GM18507 (cell line): ENCODE results near the gene EDC3.
A peak's percentile ranks its signal among the peaks of the same experiment; 100 is the strongest.

Source experiments
- DNase-seq: peaks from one replicate; pipeline ENCODE4 v3.0.0; 2011; ENCODE audit warnings: low read depth; ENCODE audit not compliant: insufficient read length; ENCODE audit errors: extremely low spot score
- FAIRE-seq: peaks from 2 replicates; lab custom pipeline; 2011; peaks lifted over from hg19 to GRCh38; lab: Jason Lieb, UNC

Gene EDC3

GRCh38 chr15:74656935-74657535 lies 38.8 kb downstream of the EDC3 start:
- FAIRE-seq = no peak
- DNase-seq = no peak

GRCh38 chr15:74655424-74655823 lies 40.4 kb downstream of the EDC3 start:
- FAIRE-seq (no peak), DNase-seq (no peak)

GRCh38 chr15:74653426-74654102 lies 42.3 kb downstream of the EDC3 start:
- FAIRE-seq (no peak), DNase-seq (no peak)

DNA sequence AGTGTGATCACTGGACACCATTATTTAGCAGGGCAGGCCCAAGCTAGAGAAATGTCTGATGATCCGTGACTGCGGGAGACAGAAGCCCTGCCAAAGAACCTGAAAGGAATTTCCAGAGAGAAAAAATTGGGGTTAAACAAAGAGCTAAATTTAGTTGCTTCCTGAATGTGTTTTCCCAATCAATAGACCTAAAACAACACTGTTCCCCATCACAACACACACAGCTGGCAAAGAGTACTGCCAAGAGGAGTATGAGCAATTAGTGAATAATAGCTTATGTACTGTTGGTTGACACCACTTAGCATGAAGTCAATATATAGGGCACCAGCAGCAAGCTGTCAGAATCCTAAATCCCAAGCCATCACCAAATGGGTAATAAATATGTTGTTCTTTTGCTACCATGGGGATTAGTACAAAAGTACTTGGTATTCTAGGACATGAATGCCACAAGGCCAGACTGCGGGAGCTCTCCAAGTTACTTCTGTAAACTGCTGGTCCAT lies 44.5 kb downstream of the EDC3 start:
- DNase-seq = no peak
- no peak for FAIRE-seq

GRCh38 chr15:74648051-74648842 lies 47.6 kb downstream of the EDC3 start:
- FAIRE-seq (no peak), DNase-seq (no peak)

- DNase-seq (no peak), FAIRE-seq (no peak)
These were observed 49.3 kb downstream of the EDC3 start for GRCh38 chr15:74646480-74646879.

- DNase-seq = no peak
- no peak for FAIRE-seq
These were observed 52.1 kb downstream of the EDC3 start for GRCh38 chr15:74643665-74644204.

GRCh38 chr15:74642734-74643664 lies 52.8 kb downstream of the EDC3 start:
- FAIRE-seq = no peak
- no peak for DNase-seq

DNA sequence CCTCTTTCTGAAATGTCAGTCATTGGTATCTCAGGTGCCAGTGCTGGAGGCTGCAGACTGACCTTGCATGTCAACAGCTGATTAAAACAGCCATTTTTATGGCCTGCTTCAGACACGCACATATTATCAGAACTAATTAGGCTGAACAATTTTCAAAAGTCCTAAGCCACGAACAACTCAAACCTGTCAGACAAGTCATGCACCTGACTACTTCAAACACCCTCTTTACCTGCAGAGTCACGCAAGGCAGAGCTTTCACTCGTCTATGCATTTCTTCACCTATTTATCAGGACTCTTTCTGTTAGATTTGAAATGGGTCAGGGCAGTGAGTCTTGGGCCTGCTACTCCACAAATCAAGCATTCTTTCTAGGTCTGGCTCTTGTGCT lies 53.5 kb downstream of the EDC3 start:
- FAIRE-seq (no peak), DNase-seq (no peak)

- no peak for FAIRE-seq
- no peak for DNase-seq
These were observed 54.7 kb downstream of the EDC3 start for GRCh38 chr15:74641151-74641550.

- FAIRE-seq (no peak), DNase-seq (no peak)
These were observed 58.8 kb downstream of the EDC3 start for GRCh38 chr15:74636984-74637383.

DNA sequence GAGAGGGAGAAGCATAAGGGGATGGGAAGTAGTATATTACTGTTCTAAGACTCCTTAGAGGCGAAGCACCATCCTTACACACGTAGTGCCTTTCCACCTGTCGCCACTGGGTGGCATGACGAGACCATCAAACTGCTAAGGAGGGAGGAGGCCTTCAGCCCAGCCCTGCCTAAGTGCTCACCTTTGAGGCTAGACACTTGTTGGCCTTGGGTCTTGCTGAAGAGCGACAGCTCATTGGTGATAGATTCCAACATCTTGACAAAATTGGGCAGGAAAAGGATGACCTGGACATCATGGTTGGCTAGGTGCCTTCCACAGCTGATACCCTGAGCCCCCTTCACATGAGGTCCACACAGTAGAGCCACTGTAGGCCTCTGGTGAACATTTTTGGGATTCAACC lies 60.6 kb downstream of the EDC3 start:
- DNase-seq (peak; percentile 58), FAIRE-seq (peak; percentile 89)

GRCh38 chr15:74633781-74634180 lies 62.0 kb downstream of the EDC3 start:
- no peak for FAIRE-seq
- DNase-seq = no peak

DNA sequence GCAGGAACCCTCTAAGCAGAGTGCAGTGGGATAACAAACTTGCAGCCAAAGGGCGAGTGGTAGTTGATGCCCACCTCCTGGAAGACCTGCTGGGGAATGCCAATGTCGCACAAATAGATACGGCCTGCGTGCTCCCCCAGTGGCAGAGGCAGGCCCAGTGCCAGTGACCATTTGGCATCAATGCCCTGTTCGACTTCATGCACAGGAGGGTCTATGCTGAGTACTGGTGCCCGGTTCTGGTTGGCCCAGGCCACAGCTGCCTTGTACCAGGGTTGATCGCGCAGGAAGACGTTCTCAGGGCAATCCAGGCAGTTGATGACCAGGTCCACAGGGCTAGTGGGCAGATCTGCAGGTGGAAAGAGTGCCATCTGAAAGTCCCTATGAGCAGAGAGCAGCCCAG lies 63.2 kb downstream of the EDC3 start:
- DNase-seq (no peak), FAIRE-seq (no peak)

- FAIRE-seq (peak; percentile 66), DNase-seq (peak; percentile 64)
These were observed 63.8 kb downstream of the EDC3 start for GRCh38 chr15:74631935-74632560.

GRCh38 chr15:74631408-74631807 lies 64.4 kb downstream of the EDC3 start:
- FAIRE-seq (no peak), DNase-seq (no peak)

- FAIRE-seq (no peak), DNase-seq (no peak)
These were observed 64.8 kb downstream of the EDC3 start for GRCh38 chr15:74631087-74631385.

- DNase-seq (no peak), FAIRE-seq (no peak)
These were observed 65.3 kb downstream of the EDC3 start for GRCh38 chr15:74630284-74631086.
